DND-41 (cell line): ENCODE data around the gene NKD1.

Source experiments
- CTCF ChIP-seq: IDR thresholded peaks from 2 replicates; pipeline ENCODE4 v1.5.1; 2012; ENCODE audit warnings: borderline replicate concordance, low read length, moderate library complexity, mild to moderate bottlenecking; ENCODE audit not compliant: poor library complexity, severe bottlenecking; ENCODE audit errors: extremely low read depth
- EZH2 ChIP-seq: IDR thresholded peaks from 3 replicates; pipeline ENCODE4 v1.6.1; 2012; ENCODE audit warnings: borderline replicate concordance, low read depth, mild to moderate bottlenecking, moderate library complexity, low read length, inconsistent platforms; ENCODE audit not compliant: severe bottlenecking

- no peak for TF ChIP-seq CTCF
- no peak for TF ChIP-seq EZH2
Measured at GRCh38 chr16:50585331-50585776, 37.2 kb downstream of the NKD1 start.
